SH-SY5Y (cell line): ENCODE measurements around the gene IL37.

Source experiments
- GATA2 ChIP-seq: IDR thresholded peaks from 2 replicates; pipeline ENCODE4 v1.6.1; 2011; ENCODE audit warnings: mild to moderate bottlenecking, low read depth, low read length
- GATA3 ChIP-seq: IDR thresholded peaks from 2 replicates; pipeline ENCODE4 v1.6.1; 2011; ENCODE audit warnings: low read depth, mild to moderate bottlenecking, low read length, moderate library complexity

DNA sequence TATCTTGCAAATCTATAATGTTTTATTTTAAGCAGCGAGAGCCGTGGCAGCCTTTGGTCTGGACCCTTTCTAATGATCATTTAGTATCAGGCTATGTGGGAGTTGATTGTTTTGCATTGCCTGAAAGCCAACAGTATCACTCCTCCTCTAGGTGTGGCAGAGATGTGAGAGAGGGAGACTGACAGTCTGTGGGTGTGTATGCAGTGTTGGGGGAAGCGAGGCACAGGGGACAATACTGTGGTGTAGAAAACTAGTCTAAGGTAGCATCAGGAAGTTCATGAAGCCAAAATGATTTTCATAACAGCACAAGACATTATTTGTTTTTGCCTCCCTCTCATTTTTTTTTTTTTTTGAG, 13.4 kb upstream of the IL37 start:
- TF ChIP-seq GATA3 (no peak), GATA2 (no peak)
